ENCODE data around the gene DGAT2L6. TPM values are rescaled to one million over a fixed set of nuclear protein-coding genes. Genes with fewer than 3 reads are reported as not detected.

Gene DGAT2L6
- total RNA-seq, 1 experiment from 2014 or later, result not detected

- CTCF ChIA-PET, result no interaction called here
- H3K27me3 Mint-ChIP-seq (ENCODE audit: low read depth), result no peaks in the 10 kb centered on the region; the same call in 1 of the 2 replicates
- POLR2A ChIA-PET, result no interaction called here
- no peaks in the 10 kb centered on the region for H3K9me3 Mint-ChIP-seq
- DNase-seq (ENCODE audit: low spot score) (no peak), ATAC-seq (no peak)
- H3K27ac Mint-ChIP-seq, result no peak within 1 kb of the TSS
- TF ChIP-seq, protein P1, sequence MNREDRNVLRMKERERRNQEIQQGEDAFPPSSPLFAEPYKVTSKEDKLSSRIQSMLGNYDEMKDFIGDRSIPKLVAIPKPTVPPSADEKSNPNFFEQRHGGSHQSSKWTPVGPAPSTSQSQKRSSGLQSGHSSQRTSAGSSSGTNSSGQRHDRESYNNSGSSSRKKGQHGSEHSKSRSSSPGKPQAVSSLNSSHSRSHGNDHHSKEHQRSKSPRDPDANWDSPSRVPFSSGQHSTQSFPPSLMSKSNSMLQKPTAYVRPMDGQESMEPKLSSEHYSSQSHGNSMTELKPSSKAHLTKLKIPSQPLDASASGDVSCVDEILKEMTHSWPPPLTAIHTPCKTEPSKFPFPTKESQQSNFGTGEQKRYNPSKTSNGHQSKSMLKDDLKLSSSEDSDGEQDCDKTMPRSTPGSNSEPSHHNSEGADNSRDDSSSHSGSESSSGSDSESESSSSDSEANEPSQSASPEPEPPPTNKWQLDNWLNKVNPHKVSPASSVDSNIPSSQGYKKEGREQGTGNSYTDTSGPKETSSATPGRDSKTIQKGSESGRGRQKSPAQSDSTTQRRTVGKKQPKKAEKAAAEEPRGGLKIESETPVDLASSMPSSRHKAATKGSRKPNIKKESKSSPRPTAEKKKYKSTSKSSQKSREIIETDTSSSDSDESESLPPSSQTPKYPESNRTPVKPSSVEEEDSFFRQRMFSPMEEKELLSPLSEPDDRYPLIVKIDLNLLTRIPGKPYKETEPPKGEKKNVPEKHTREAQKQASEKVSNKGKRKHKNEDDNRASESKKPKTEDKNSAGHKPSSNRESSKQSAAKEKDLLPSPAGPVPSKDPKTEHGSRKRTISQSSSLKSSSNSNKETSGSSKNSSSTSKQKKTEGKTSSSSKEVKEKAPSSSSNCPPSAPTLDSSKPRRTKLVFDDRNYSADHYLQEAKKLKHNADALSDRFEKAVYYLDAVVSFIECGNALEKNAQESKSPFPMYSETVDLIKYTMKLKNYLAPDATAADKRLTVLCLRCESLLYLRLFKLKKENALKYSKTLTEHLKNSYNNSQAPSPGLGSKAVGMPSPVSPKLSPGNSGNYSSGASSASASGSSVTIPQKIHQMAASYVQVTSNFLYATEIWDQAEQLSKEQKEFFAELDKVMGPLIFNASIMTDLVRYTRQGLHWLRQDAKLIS (CRISPR knock-in tag; IDR thresholded peaks at IDR 0.05; ENCODE audit: borderline replicate concordance), result no peak
- TF ChIP-seq, protein P2, sequence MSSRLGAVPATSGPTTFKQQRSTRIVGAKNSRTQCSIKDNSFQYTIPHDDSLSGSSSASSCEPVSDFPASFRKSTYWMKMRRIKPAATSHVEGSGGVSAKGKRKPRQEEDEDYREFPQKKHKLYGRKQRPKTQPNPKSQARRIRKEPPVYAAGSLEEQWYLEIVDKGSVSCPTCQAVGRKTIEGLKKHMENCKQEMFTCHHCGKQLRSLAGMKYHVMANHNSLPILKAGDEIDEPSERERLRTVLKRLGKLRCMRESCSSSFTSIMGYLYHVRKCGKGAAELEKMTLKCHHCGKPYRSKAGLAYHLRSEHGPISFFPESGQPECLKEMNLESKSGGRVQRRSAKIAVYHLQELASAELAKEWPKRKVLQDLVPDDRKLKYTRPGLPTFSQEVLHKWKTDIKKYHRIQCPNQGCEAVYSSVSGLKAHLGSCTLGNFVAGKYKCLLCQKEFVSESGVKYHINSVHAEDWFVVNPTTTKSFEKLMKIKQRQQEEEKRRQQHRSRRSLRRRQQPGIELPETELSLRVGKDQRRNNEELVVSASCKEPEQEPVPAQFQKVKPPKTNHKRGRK (CRISPR knock-in tag; IDR thresholded peaks at IDR 0.05; ENCODE audit: borderline replicate concordance), result no peak
- TF ChIP-seq ZNF263 (CRISPR knock-in tag; IDR thresholded peaks at IDR 0.05; ENCODE audit: low read depth) (no peak), SP1 (CRISPR knock-in tag; conservative IDR thresholded peaks at IDR 0.05) (no peak), CREB1 (CRISPR knock-in tag; IDR thresholded peaks at IDR 0.05) (no peak), MXD4 (CRISPR knock-in tag; IDR thresholded peaks at IDR 0.05; ENCODE audit: borderline replicate concordance) (no peak), ARID4B (CRISPR knock-in tag; IDR thresholded peaks at IDR 0.05; ENCODE audit: borderline replicate concordance) (no peak), RELA (CRISPR knock-in tag; IDR thresholded peaks at IDR 0.05; ENCODE audit: borderline replicate concordance) (no peak), SMAD4 (CRISPR knock-in tag; IDR thresholded peaks at IDR 0.05) (no peak), GABPB1 (CRISPR knock-in tag; IDR thresholded peaks at IDR 0.05) (no peak), ZNF425 (CRISPR knock-in tag; conservative IDR thresholded peaks at IDR 0.05) (no peak)
- peaks cover 2% of the 10 kb centered on the region; the same call in 1 of the 2 replicates for H3K4me1 Mint-ChIP-seq
- no peaks in the 10 kb centered on the region for H3K36me3 Mint-ChIP-seq
- H3K4me3 Mint-ChIP-seq, result no peak within 1 kb of the TSS
Measured at GRCh38 chrX:70234355-70234754, 57.1 kb downstream of the DGAT2L6 start, which contains the start of gene AWAT1. TSS of gene AWAT1 (plus strand) at chrX:70234655. CDS start at chrX:70234696, 41 bp downstream.

- DNase-seq (ENCODE audit: low spot score) (no peak), ATAC-seq (no peak)
- TF ChIP-seq ZNF219 (CRISPR knock-in tag; IDR thresholded peaks at IDR 0.05; ENCODE audit: borderline replicate concordance) (no peak), NFYB (CRISPR knock-in tag; conservative IDR thresholded peaks at IDR 0.05; ENCODE audit: low read depth) (no peak), TP53 (CRISPR knock-in tag; IDR thresholded peaks at IDR 0.05) (no peak), MXD4 (CRISPR knock-in tag; IDR thresholded peaks at IDR 0.05; ENCODE audit: borderline replicate concordance) (no peak), MYBL2 (CRISPR knock-in tag; IDR thresholded peaks at IDR 0.05) (no peak)
- no peaks in the 10 kb centered on the region for H3K27me3 Mint-ChIP-seq (ENCODE audit: low read depth)
- H3K4me1 Mint-ChIP-seq, result peaks cover 13% of the 10 kb centered on the region
- ChIA-PET CTCF (no interaction called here), POLR2A (no interaction called here)
- H3K27ac Mint-ChIP-seq, result no peak overlapping the region
- no peaks in the 10 kb centered on the region for H3K36me3 Mint-ChIP-seq
- no peak overlapping the region for H3K4me3 Mint-ChIP-seq
- H3K9me3 Mint-ChIP-seq, result no peaks in the 10 kb centered on the region
Measured at GRCh38 chrX:70240751-70241150, 63.5 kb downstream of the DGAT2L6 start.

Measured in WTC11 (cell line).